ENCODE results near the gene CCL22.

GRCh38 chr16:57390636-57391295, 32.2 kb downstream of the CCL22 start:
- TF ChIP-seq, protein P1, sequence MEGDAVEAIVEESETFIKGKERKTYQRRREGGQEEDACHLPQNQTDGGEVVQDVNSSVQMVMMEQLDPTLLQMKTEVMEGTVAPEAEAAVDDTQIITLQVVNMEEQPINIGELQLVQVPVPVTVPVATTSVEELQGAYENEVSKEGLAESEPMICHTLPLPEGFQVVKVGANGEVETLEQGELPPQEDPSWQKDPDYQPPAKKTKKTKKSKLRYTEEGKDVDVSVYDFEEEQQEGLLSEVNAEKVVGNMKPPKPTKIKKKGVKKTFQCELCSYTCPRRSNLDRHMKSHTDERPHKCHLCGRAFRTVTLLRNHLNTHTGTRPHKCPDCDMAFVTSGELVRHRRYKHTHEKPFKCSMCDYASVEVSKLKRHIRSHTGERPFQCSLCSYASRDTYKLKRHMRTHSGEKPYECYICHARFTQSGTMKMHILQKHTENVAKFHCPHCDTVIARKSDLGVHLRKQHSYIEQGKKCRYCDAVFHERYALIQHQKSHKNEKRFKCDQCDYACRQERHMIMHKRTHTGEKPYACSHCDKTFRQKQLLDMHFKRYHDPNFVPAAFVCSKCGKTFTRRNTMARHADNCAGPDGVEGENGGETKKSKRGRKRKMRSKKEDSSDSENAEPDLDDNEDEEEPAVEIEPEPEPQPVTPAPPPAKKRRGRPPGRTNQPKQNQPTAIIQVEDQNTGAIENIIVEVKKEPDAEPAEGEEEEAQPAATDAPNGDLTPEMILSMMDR (IDR thresholded peaks at IDR 0.05; ENCODE audit: insufficient read depth, low read length): no peak
- TF ChIP-seq POLR2AphosphoS5 (IDR thresholded peaks at IDR 0.05; ENCODE audit: low read depth) (no peak), REST (IDR thresholded peaks at IDR 0.05; ENCODE audit: insufficient replicate concordance, low read depth) (no peak)
